LoVo (cell line): ENCODE data around the gene ADAMTS16.
A peak's percentile ranks its signal among the peaks of the same experiment; 100 is the strongest.

Experiments used
- DNase-seq: peaks from one replicate; pipeline ENCODE4 v3.0.0-alpha.2; 2016; ENCODE audit warnings: low spot score

Gene ADAMTS16

GRCh38 chr5:5344606-5345005, 204.5 kb downstream of the ADAMTS16 start:
- no peak for DNase-seq

GRCh38 chr5:5347442-5347841, 207.3 kb downstream of the ADAMTS16 start:
- DNase-seq, result no peak

GRCh38 chr5:5348135-5348534, 208.0 kb downstream of the ADAMTS16 start:
- no peak for DNase-seq

GRCh38 chr5:5348576-5348975, 208.4 kb downstream of the ADAMTS16 start:
- no peak for DNase-seq

GRCh38 chr5:5350101-5350500, 210.0 kb downstream of the ADAMTS16 start:
- DNase-seq, result no peak

GRCh38 chr5:5351288-5351979, 211.3 kb downstream of the ADAMTS16 start:
- DNase-seq, result peak; percentile 38

GRCh38 chr5:5352675-5353074, 212.5 kb downstream of the ADAMTS16 start:
- no peak for DNase-seq

GRCh38 chr5:5353681-5354080, 213.6 kb downstream of the ADAMTS16 start:
- DNase-seq, result no peak

- DNase-seq, result no peak
Measured at GRCh38 chr5:5356765-5357164, 216.6 kb downstream of the ADAMTS16 start.

- DNase-seq, result no peak
Measured at GRCh38 chr5:5359618-5360017, 219.5 kb downstream of the ADAMTS16 start.

- DNase-seq, result no peak
Measured at GRCh38 chr5:5360363-5360940, 220.3 kb downstream of the ADAMTS16 start.

- DNase-seq, result no peak
Measured at GRCh38 chr5:5360941-5361520, 220.9 kb downstream of the ADAMTS16 start.

- no peak for DNase-seq
Measured at GRCh38 chr5:5363045-5363444, 222.9 kb downstream of the ADAMTS16 start.

- DNase-seq, result no peak
Measured at GRCh38 chr5:5364932-5365331, 224.8 kb downstream of the ADAMTS16 start.

GRCh38 chr5:5367739-5368138, 227.6 kb downstream of the ADAMTS16 start:
- no peak for DNase-seq

GRCh38 chr5:5369051-5369605, 229.0 kb downstream of the ADAMTS16 start:
- no peak for DNase-seq
